ENCODE data around the gene SLC34A2.

The SLC34A2 gene

GRCh38 chr4:25666031-25666630 lies 10.5 kb downstream of the SLC34A2 start:
- Histone ChIP-seq H3K9ac (ENCODE audit: low read depth, low read length, poor library complexity, severe bottlenecking) (no peak overlapping the region), H3K9me3 (ENCODE audit: insufficient read depth, low read depth, low read length) (no peaks in the 10 kb centered on the region), H3K4me3 (ENCODE audit: low read length, poor library complexity, severe bottlenecking) (no peak overlapping the region), H2AFZ (ENCODE audit: low read length) (no peak overlapping the region), H3F3A (ENCODE audit: low read depth) (no peaks in the 10 kb centered on the region), H3K4me2 (ENCODE audit: low read depth, low read length, poor library complexity, severe bottlenecking) (no peak overlapping the region), H3K4me1 (ENCODE audit: insufficient read depth, low read length, poor library complexity, severe bottlenecking) (no peaks in the 10 kb centered on the region), H4K20me1 (ENCODE audit: insufficient read depth, low read length, poor library complexity, severe bottlenecking) (no peaks in the 10 kb centered on the region), H3K79me2 (ENCODE audit: insufficient read depth, low read length) (no peaks in the 10 kb centered on the region), H3K36me3 (ENCODE audit: insufficient read depth, low read length) (no peaks in the 10 kb centered on the region), H3K9me2 (replicated peaks; ENCODE audit: low read depth, low read length) (no peaks in the 10 kb centered on the region), H3K27me3 (ENCODE audit: insufficient read depth, low read length, poor library complexity, severe bottlenecking) (no peaks in the 10 kb centered on the region)
- TF ChIP-seq CTCF (conservative IDR thresholded peaks at IDR 0.05; ENCODE audit: low read length), result no peak
- TF ChIP-seq EZH2phosphoT487 (IDR thresholded peaks at IDR 0.05; ENCODE audit: borderline replicate concordance), result no peak

GRCh38 chr4:25667931-25668557 lies 12.4 kb downstream of the SLC34A2 start:
- Histone ChIP-seq H3F3A (ENCODE audit: low read depth) (no peaks in the 10 kb centered on the region), H3K9me2 (replicated peaks; ENCODE audit: low read depth, low read length) (no peaks in the 10 kb centered on the region), H3K9ac (ENCODE audit: low read depth, low read length, poor library complexity, severe bottlenecking) (no peak overlapping the region), H3K4me1 (ENCODE audit: insufficient read depth, low read length, poor library complexity, severe bottlenecking) (no peaks in the 10 kb centered on the region), H3K9me3 (ENCODE audit: insufficient read depth, low read depth, low read length) (no peaks in the 10 kb centered on the region), H3K4me2 (ENCODE audit: low read depth, low read length, poor library complexity, severe bottlenecking) (no peak overlapping the region), H3K36me3 (ENCODE audit: insufficient read depth, low read length) (no peaks in the 10 kb centered on the region), H3K27me3 (ENCODE audit: insufficient read depth, low read length, poor library complexity, severe bottlenecking) (no peaks in the 10 kb centered on the region), H3K79me2 (ENCODE audit: insufficient read depth, low read length) (no peaks in the 10 kb centered on the region), H3K4me3 (ENCODE audit: low read length, poor library complexity, severe bottlenecking) (no peak overlapping the region), H2AFZ (ENCODE audit: low read length) (no peak overlapping the region), H4K20me1 (ENCODE audit: insufficient read depth, low read length, poor library complexity, severe bottlenecking) (no peaks in the 10 kb centered on the region)
- TF ChIP-seq CTCF (conservative IDR thresholded peaks at IDR 0.05; ENCODE audit: low read length) (no peak), EZH2phosphoT487 (IDR thresholded peaks at IDR 0.05; ENCODE audit: borderline replicate concordance) (no peak)

- TF ChIP-seq EZH2phosphoT487 (IDR thresholded peaks at IDR 0.05; ENCODE audit: borderline replicate concordance) (no peak), CTCF (conservative IDR thresholded peaks at IDR 0.05; ENCODE audit: low read length) (no peak)
- Histone ChIP-seq H3K9me2 (replicated peaks; ENCODE audit: low read depth, low read length) (no peaks in the 10 kb centered on the region), H3K79me2 (ENCODE audit: insufficient read depth, low read length) (no peaks in the 10 kb centered on the region), H4K20me1 (ENCODE audit: insufficient read depth, low read length, poor library complexity, severe bottlenecking) (no peaks in the 10 kb centered on the region), H3K9ac (ENCODE audit: low read depth, low read length, poor library complexity, severe bottlenecking) (no peak overlapping the region), H3K9me3 (ENCODE audit: insufficient read depth, low read depth, low read length) (no peaks in the 10 kb centered on the region), H3K36me3 (ENCODE audit: insufficient read depth, low read length) (no peaks in the 10 kb centered on the region), H3K4me1 (ENCODE audit: insufficient read depth, low read length, poor library complexity, severe bottlenecking) (no peaks in the 10 kb centered on the region), H2AFZ (ENCODE audit: low read length) (no peak overlapping the region), H3K4me2 (ENCODE audit: low read depth, low read length, poor library complexity, severe bottlenecking) (no peak overlapping the region), H3K27me3 (ENCODE audit: insufficient read depth, low read length, poor library complexity, severe bottlenecking) (no peaks in the 10 kb centered on the region), H3F3A (ENCODE audit: low read depth) (no peaks in the 10 kb centered on the region), H3K4me3 (ENCODE audit: low read length, poor library complexity, severe bottlenecking) (no peak overlapping the region)
These were observed 15.3 kb downstream of the SLC34A2 start for GRCh38 chr4:25670991-25671390.

Data from Loucy (cell line).